HG03095 (cell line): ENCODE measurements around the gene HDAC4.

Source experiments
- ATAC-seq: cut with Tn5 transposase; IDR thresholded peaks from one replicate; pipeline ENCODE4 v1.9.1; 2021; ENCODE audit warnings: moderate library complexity; ENCODE audit not compliant: unreplicated experiment

The HDAC4 gene

DNA sequence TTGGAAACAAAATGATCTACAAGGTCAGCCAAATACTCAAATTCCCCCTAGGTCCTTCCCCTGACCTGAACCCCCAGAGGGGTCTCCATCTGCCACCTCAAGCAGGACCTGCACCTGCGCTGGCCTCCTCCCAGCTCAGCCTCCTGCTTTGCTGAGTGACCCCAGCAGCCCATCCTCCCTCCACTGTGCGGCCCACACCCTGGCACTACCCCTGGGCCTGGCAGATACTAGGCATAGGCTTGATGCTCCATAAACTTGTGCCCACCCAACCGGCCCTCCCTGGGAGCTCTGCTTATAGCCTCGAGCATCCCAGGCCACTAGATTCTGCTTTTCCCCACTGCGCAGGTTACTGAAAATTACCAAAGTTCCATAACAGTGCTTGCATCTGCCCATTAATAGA lies 156.2 kb downstream of the HDAC4 start:
- no peak for ATAC-seq

GRCh38 chr2:239241431-239241960 lies 159.3 kb downstream of the HDAC4 start:
- no peak for ATAC-seq

DNA sequence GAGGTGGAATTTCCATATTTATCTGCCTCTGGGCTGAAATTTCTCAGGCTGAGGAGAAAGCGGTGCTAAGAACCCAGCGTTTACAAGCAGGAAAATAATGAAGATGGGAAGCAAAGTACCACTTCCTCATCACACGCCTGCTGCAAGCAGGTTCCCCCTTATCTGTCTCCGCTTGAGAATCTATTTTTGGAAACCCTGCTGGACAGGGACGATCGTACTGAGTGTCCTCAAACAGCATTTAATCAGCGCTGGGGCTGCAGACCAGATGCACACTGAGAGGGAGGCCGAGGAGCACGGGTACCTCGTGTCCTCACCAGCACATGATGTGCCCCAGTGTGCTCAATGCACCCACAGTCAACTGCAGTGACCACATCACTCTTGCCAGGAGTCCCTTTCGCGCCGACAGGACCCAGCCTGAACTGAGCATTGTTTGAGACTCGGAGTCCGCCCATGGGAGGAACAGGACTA lies 160.4 kb downstream of the HDAC4 start:
- no peak for ATAC-seq

DNA sequence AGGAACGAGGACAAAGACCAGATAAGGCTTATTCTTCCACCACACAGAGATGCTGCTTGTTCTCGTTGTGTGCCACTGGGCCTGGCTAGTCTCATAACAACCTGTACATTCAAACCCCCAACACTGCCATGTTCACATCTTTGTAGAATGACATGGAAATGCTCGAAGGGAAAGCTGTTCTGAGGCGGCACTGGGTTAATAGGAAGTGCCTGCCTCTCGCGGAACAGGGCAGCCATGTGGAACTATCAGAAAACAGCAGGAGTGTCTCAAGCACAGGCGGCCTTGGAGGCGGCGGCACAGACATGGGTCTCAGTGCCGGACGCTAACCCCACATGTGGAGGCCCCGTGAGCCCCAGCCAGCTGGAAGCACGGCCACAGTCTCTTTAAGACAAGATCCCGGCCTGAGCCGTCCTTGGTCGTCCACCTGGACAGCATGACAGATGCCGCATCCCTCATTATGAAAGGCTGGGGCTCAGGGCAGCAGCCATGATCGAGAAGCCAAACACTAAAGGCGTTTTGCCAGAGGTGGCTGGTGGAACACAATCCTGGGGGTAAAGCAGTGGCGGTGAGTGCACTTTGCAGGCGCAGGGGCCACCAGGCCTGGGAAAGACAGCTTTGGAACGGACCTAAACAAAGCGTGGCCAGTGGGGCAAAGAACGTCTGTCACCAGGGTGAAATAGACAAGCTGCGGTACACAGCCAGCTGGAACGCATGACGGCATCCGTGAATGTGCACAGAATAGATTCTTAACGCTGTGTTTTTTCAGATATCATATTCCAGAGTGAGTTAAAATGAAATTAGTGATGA lies 161.0 kb downstream of the HDAC4 start:
- no peak for ATAC-seq

GRCh38 chr2:239238839-239239606 lies 161.8 kb downstream of the HDAC4 start:
- no peak for ATAC-seq

GRCh38 chr2:239238381-239238780 lies 162.4 kb downstream of the HDAC4 start:
- no peak for ATAC-seq

- no peak for ATAC-seq
Observed at GRCh38 chr2:239236808-239237205, 164.0 kb downstream of the HDAC4 start.

- ATAC-seq = no peak
Observed at GRCh38 chr2:239236043-239236807, 164.6 kb downstream of the HDAC4 start.

DNA sequence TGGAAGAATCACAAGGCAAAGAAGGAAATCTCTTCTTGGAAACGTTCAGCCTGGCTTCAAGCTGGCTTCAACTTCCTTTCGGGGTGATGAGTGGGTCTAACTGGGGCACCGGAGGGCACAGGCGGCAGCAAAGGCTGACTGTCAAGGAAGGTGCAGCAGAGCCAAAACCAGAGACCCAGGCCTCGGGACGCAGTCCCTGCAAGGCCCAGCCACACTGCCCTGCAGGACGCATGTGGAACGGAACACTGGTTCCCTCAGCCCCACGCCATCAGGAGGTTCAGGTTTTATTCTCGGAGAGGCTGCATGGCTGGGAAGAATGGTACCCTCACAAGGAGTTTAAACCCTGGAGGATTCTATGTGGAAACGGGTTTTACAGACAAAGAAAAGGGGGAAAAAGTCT lies 165.5 kb downstream of the HDAC4 start:
- ATAC-seq = no peak

- ATAC-seq = no peak
Observed at GRCh38 chr2:239234191-239235175, 166.3 kb downstream of the HDAC4 start.

DNA sequence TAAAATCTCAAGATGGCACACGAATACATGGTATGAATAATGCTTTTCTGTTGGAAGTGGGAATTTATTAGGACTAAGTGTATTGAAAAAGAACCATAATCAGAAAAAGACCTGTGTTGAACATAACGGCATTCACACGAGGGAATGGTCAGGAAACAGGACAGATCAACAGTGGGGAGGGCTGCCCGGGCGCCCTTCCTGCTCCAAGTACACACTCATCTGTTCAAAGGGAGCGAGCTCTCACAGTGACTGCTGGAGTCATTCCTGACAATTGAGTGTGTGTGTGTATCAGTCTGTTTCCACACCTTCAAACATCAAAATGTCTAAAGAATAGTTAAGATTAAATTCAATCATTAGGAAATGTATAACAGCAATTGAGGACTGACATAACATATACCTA lies 167.2 kb downstream of the HDAC4 start:
- ATAC-seq = no peak

- ATAC-seq = no peak
Observed at GRCh38 chr2:239232195-239232578, 168.6 kb downstream of the HDAC4 start.

GRCh38 chr2:239231231-239232194 lies 169.3 kb downstream of the HDAC4 start:
- ATAC-seq = no peak

- no peak for ATAC-seq
Observed at GRCh38 chr2:239230318-239231052, 170.3 kb downstream of the HDAC4 start.

DNA sequence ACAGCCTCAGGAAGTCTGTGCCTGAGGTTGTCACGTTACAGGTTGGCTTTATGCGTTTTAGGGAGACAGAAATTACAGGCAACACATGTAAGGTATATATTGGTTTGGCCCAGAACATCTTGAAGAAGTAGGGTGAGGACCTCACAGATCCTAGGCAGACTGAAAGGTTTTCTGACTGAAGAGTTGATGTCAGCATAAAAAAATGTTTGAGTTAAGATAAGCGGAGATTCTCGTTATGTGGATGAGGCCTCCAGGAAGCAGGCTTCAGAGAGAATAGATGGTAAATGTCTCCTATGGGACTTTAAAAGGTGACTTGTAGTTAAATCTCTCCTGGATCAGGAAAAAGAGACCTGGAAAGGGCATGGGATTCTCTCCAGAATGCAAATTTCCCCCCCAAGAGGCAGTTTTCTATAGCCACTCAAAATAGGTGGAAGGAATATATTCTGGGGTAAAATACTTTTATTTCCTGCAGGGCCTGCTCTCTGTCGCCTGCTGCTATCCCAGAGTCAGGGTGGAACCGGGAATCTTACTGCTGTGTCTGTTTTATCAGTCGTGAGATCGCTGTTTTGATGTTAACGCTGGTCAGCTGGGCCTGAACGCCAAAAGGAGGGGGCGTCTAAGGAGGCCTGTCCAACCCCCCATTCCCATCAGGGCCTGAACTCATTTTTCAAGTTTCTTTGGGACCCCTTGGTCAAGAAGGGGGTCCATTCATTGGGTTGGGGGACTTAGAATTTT lies 171.1 kb downstream of the HDAC4 start:
- ATAC-seq = no peak

DNA sequence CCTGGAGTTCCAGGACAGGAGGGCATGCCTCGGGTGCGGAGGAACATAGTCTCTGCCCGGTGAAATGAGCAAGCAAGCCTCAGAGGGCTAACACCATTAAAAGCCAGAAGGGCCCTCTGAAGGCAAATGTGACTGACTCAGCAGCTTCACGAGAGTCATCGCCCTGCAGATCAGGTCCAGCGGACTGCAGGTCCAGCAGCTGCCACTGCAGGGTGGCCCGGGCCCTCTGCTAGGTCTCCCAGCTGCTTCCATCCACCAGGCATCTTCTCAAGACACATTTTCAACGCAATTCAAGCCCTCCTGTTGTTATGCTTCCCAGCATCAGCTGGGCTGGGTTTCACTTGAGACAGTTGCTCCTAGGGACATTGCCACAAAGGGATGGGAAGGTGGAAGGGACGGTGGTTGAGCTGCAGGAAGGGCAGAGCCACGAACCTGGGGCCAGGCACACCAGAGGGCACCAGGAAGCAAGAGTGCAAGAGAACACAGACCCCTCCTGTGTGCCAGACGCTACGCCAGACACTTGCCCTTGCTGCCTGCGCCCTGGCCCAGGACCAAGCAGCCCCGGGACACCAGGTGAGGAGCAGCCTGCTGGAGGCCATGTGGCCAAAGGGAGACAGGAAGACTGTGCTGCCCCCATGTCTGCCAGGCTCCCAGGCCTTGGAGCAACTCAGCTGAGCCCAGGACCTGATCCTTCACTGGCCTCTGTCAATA lies 173.0 kb downstream of the HDAC4 start:
- no peak for ATAC-seq
